ENCODE results near the gene ST3GAL3. TPM values are rescaled to one million over a fixed set of nuclear protein-coding genes. Genes with fewer than 3 reads are reported as not detected.

The ST3GAL3 gene
- total RNA-seq, 1 experiment from 2014 or later: 8.3 TPM

DNA sequence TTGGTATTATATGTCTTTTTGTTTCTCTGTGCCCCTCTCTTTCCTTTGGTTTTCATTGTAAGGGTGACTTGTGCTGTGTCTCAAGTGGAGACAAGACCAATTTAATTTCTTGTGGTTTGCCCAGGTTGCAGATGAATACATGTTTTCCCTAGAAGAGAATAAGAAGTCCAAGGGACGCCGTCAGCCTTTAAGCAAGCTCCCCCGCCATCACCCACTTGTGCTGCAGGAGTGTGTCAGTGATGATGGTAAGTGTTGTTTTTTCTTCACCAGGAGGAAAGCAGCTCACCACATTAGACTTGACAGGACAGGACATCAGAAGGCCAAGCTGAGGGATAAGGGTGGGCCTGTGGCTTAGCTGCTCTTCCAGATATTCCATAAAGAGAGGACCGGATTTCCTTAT lies 23.8 kb upstream of the ST3GAL3 start:
- H3K9me3 ChIP-seq (ENCODE audit: control insufficient read depth, low read depth, low read length): no peaks in the 10 kb centered on the region
- no peak overlapping the region for H4K5ac ChIP-seq (ENCODE audit: insufficient read length, low read depth, low read length)
- DNase-seq: no peak
- H4K20me1 ChIP-seq (ENCODE audit: control insufficient read depth, insufficient read depth, insufficient read length): no peaks in the 10 kb centered on the region
- H4K91ac ChIP-seq (ENCODE audit: insufficient read length, low read depth, low read length): no peak overlapping the region
- no peaks in the 10 kb centered on the region; the same call in 1 of the 2 replicates for H3K27me3 ChIP-seq (ENCODE audit: insufficient read depth, low read length)
- WGBS (ENCODE audit: extremely low coverage, insufficient read length, low lambda C conversion rate): no CpG with 5 or more reads among the region's 4 CpGs
- H3K4me3 Mint-ChIP-seq: no peak overlapping the region
- no peaks in the 10 kb centered on the region for H3K4me1 ChIP-seq (ENCODE audit: insufficient read depth, low read length)
- H3K23me2 ChIP-seq (ENCODE audit: insufficient read length, low read depth, low read length, poor library complexity, severe bottlenecking): no peaks in the 10 kb centered on the region
- no peak for TF ChIP-seq CTCF (conservative IDR thresholded peaks at IDR 0.05)
- no peaks in the 10 kb centered on the region for H3K79me1 ChIP-seq (ENCODE audit: insufficient read depth, low read depth, low read length, poor library complexity, severe bottlenecking)
- H3K79me2 ChIP-seq (ENCODE audit: insufficient read depth, low read length): no peaks in the 10 kb centered on the region
- H4K8ac ChIP-seq (replicated peaks; ENCODE audit: insufficient read length, low read depth, low read length): no peak overlapping the region
- no peak overlapping the region for H3K14ac ChIP-seq (ENCODE audit: insufficient read depth, low read length)
- H3K27me3 Mint-ChIP-seq (ENCODE audit: low read depth): no peaks in the 10 kb centered on the region
- H2AFZ ChIP-seq (ENCODE audit: low read length): no peak overlapping the region
- H2BK5ac ChIP-seq (ENCODE audit: insufficient read length, low read length): no peak overlapping the region
- H3K4me2 ChIP-seq (ENCODE audit: insufficient read depth, insufficient read length, low read length): no peak overlapping the region
- no peak overlapping the region for H2AK5ac ChIP-seq (ENCODE audit: insufficient read length, low read length)
- peak overlapping the region in 1 of 3 experiments; percentile 78; a peak in 2 of 7 replicates for H3K27ac Mint-ChIP-seq
- no peak overlapping the region for H2BK15ac ChIP-seq (ENCODE audit: low read depth, low read length)
- no peak overlapping the region for H3T11ph ChIP-seq (ENCODE audit: low read length)
- H3K4me1 Mint-ChIP-seq: no peaks in the 10 kb centered on the region
- H3K18ac ChIP-seq (ENCODE audit: insufficient read length, low read depth, low read length): no peak overlapping the region
- H3K9me3 Mint-ChIP-seq: no peaks in the 10 kb centered on the region; a peak in 1 of 5 replicates
- H3K4ac ChIP-seq (ENCODE audit: low read depth, low read length): no peak overlapping the region
- H3K9ac ChIP-seq (ENCODE audit: extremely low read depth, insufficient read length, low read length): no peak overlapping the region
- no peak overlapping the region for H3K27ac ChIP-seq (ENCODE audit: insufficient read length, low read depth, low read length)
- no peak overlapping the region for H2BK20ac ChIP-seq (ENCODE audit: low read depth, low read length, poor library complexity, severe bottlenecking)
- no peak overlapping the region for H2BK120ac ChIP-seq (ENCODE audit: low read depth, low read length, poor library complexity, severe bottlenecking)
- no peak overlapping the region for H2BK12ac ChIP-seq (ENCODE audit: insufficient read length, low read depth, low read length)
- no peak overlapping the region for H3K23ac ChIP-seq (ENCODE audit: insufficient read length, low read depth, low read length)
- H3K56ac ChIP-seq (ENCODE audit: insufficient read length, low read depth, low read length): no peak overlapping the region
- peaks cover 36 to 66% (median 42%) of the 10 kb centered on the region in 3 experiments for H3K36me3 Mint-ChIP-seq (ENCODE audit: insufficient read depth in 1 of 3, low read depth in 3 of 3)
